Motor neuron (in vitro differentiated cells): ENCODE data around the gene HOXA7. TPM values are rescaled to one million over a fixed set of nuclear protein-coding genes. Genes with fewer than 3 reads are reported as not detected.

Experiments
- ATAC-seq, 8 experiments: fragments of 200-7000 bp; cut with Tn5 transposase; replicated peaks in 6 of 8; 2 replicates each; pipeline ENCODE4 v1.8.0; 2021; ENCODE audit warnings: mild to moderate bottlenecking in 8 of 8, moderate library complexity in 8 of 8
- H3K27ac ChIP-seq, 2 donors: fragments of 250-450 bp; sonication (Bioruptor Pico); 2 replicates each; pipeline ENCODE4 v1.9.0; 2021; ENCODE audit warnings: antibody characterized with exemption in 2 of 2, mild to moderate bottlenecking in 2 of 2, moderate library complexity in 1 of 2
- H3K4me1 ChIP-seq, 2 donors: fragments of 250-450 bp; sonication (Bioruptor Pico); replicated peaks in 1 of 2; 2 replicates each; pipeline ENCODE4 v1.6.1; 2021; ENCODE audit warnings: antibody characterized with exemption in 2 of 2, mild to moderate bottlenecking in 2 of 2, moderate library complexity in 1 of 2
- H3K4me3 ChIP-seq, 5 donors: fragments of 250-450 bp; sonication (Bioruptor Pico); 2 replicates each; pipeline ENCODE4 v1.9.0; 2021; ENCODE audit warnings: antibody characterized with exemption in 5 of 5, mild to moderate bottlenecking in 5 of 5, moderate library complexity in 4 of 5
- WGBS, 10 experiments: fragments of 450-650 bp; shearing (Covaris generic); methylation state at CpG; one replicate each; pipeline ENCODE4 v1.0.0; 2022; 5-methylcytosine and 5-hydroxymethylcytosine counted together
- in situ Hi-C, 9 experiments: fragments of 400-800 bp; cut with MboI; loops; one replicate each; pipeline ENCODE4 v1.15.0; 2021; ENCODE audit warnings: low sequenced_read_pairs in 9 of 9, low pct_unique_long_range_greater_than_20kb in 2 of 9; ENCODE audit not compliant: unreplicated experiment in 9 of 9
- total RNA-seq, 8 experiments: library from RNA; unstranded; fragments of 300-600 nt; gene quantifications; 2 replicates each; pipeline versions ENCODE4 v1.2.3 to v1.2.4, GENCODE V29; 2022

Gene HOXA7
- total RNA-seq, 8 experiments from 2014 or later: 4.2 to 20.0 (median 12.2) TPM

DNA sequence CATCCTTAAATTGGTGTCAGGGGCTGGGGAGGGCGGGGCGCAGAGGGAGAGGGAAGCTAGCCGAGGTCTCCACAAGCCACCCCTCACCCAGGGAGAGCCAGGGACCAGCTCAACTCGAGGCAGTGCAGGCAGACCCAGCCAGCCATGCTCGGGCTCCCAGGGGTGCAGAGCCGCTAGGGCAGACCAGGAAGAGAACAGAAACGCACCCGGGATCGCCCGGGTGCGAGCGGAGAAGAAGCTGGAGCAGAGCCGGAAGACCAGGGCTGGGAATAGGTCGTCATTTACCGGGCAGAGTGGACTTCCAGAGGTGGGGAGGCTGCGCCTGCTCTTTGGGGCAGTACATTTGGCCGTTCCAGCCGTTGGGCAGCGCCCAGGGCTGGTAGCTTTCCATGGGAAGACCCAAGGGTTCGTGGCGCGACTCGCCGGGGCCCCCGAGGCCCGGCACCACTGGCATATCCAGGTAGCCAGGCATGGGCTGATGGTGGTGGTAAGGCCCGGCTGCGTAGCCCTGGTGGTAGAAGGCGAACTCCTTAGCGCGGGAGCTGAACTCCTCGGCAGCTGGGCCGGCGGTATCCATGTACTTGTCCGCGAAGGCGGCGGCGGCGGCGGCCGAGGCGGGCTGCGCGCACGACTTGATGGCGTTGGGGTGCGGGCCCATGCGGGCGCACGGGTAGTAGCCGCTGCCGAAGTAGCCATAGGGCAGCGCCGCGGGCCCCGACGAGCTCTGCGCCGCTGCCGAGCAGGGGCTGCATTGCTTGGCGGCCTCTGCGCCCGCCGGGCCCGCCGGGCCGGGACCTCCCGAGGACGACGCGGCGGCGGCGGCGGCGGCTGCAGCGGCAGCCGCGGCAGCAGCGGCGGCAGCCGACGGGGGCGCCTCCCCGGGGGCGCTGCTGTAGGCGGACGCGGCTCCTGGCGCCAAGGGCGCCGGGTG, 42.7 kb upstream of the HOXA7 start:
- H3K27ac ChIP-seq: no peak overlapping the region
- no peaks in the 10 kb centered on the region for H3K4me1 ChIP-seq
- 0 to 11% (median 1%) methylated on average over 2 to 21 of the region's 93 CpGs; no CpG with 5 or more reads in 6 of the 10 experiments for WGBS, 10 experiments
- peak overlapping the region in 3 of 5 donors; percentile 10 to 23 (median 19) for H3K4me3 ChIP-seq
- in situ Hi-C loops: loop anchor here in 6 of 9 experiments (10.0 to 25.0 kb wide), 6 partner anchors 588 to 1337 kb away; no protein-coding TSS in a partner anchor
- peak; percentile 9 to 47 (median 13) for ATAC-seq

DNA sequence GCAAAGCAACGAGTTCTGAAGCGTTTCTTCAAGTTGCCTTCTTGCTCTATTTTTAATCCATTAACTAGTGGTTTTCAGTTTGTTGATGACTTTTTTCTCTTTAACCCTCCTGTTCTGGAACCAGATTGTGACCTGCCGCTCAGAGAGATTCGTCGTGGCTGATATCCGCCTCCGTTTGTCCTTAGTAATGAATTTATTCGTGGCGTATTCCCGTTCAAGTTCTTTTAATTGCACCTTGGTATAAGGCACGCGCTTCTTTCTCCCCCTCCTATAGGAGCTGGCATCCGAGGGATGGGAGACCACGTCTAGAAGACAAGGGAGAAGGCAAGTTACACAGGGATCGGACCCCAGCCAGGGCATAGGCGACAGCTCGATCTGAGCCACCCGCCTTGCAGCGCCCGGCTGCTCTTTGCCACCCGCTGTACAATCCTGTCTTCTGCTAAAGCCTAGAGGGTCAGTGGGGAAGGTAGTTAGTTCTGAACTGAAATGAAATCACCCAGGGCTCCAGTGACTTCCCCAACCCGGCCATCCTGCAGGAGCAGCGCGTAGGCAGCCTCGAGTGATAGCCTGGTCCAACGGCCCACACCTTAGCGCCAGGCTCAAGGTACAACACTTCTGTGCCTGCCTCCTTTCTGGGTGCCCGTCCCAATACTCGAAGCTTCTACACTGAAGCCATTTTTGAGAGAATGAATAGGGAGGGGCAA, 41.8 kb upstream of the HOXA7 start:
- Histone ChIP-seq H3K4me1 (no peaks in the 10 kb centered on the region), H3K27ac (no peak overlapping the region), H3K4me3 (no peak overlapping the region)
- WGBS, 10 experiments: 0 to 72% (median 18%) methylated on average over 6 to 20 of the region's 29 CpGs
- in situ Hi-C loops: loop anchor here in 6 of 9 experiments (10.0 to 25.0 kb wide), 6 partner anchors 589 to 1336 kb away; no protein-coding TSS in a partner anchor
- no peak for ATAC-seq

DNA sequence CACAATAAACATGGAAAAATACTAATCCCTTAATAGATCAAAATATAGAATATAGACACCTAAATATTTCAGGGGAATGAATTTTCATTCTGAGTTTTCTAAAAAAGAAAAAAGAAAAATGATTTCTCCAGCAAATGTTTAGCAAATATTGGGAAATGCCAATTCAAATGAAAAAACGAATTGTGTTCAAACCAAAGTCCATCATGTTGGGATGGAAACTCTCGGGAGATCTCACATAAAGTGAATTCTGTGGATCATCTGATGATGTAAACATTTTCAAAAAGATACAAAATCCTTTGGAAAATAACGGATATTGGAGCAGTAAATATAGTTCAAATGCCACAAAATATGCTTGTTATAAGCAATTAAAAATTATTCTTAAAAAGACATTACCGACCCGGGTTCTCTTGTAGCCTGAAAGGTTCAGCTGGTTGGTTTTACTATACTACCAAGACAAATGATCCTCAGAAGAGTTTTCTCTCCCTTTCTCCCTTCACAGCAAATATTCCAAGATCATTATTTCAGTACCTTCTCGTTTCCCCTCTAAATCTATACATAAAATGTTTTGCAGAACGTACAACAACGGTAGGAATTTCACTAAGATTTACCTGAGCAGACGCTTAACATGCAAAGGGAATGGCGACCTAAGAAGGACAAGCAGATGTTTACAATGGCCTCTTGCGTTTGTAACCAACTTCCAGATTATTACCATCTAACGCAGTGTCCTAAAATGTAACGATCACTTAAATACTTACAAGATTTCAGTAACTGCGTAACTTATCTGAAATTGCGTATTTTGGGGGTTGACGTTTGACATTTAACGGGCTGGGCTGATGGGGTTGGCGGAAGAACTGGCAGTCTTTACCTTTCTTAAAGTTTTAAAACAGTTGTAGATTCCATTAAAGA, 40.9 kb upstream of the HOXA7 start:
- no peak for ATAC-seq
- 13 to 78% (median 37%) methylated on average over 12 to 18 of the region's 18 CpGs for WGBS, 10 experiments
- Histone ChIP-seq H3K4me1 (no peaks in the 10 kb centered on the region), H3K27ac (no peak overlapping the region), H3K4me3 (no peak overlapping the region)
- in situ Hi-C loops: loop anchor here in 6 of 9 experiments (10.0 to 25.0 kb wide), 6 partner anchors 590 to 1335 kb away; no protein-coding TSS in a partner anchor

DNA sequence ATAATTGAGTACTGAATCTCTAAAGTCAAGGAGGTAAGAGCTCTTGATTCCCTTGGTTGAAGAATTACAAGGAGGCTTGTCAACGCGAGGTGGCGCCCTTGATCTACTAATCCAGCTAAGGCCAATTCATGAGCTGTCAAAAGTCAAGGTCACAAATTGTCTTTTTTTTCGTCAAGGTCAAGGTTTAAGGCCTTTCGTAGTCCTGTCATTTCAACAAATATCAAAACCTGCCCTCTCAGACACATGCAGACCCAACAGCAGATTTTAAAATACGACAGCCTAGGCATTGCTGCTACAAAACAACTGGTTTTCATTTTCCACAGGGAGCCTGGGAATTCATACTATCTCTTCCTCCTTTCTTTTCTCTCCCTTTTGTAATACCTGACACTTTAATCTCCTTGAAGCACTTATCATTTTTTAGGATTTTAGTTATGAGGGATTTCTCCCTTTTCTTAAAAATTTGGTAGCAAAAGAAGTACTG, 39.9 kb upstream of the HOXA7 start:
- in situ Hi-C loops: loop anchor here in 6 of 9 experiments (10.0 to 25.0 kb wide), 6 partner anchors 591 to 1334 kb away; no protein-coding TSS in a partner anchor
- Histone ChIP-seq H3K4me1 (peaks cover 0 to 3% of the 10 kb centered on the region in 2 donors), H3K4me3 (no peak overlapping the region), H3K27ac (no peak overlapping the region)
- WGBS, 10 experiments: 0 to 13% (median 0%) methylated on average over 1 to 6 of the region's 6 CpGs
- ATAC-seq: peak in 1 of 8 experiments; percentile 10

DNA sequence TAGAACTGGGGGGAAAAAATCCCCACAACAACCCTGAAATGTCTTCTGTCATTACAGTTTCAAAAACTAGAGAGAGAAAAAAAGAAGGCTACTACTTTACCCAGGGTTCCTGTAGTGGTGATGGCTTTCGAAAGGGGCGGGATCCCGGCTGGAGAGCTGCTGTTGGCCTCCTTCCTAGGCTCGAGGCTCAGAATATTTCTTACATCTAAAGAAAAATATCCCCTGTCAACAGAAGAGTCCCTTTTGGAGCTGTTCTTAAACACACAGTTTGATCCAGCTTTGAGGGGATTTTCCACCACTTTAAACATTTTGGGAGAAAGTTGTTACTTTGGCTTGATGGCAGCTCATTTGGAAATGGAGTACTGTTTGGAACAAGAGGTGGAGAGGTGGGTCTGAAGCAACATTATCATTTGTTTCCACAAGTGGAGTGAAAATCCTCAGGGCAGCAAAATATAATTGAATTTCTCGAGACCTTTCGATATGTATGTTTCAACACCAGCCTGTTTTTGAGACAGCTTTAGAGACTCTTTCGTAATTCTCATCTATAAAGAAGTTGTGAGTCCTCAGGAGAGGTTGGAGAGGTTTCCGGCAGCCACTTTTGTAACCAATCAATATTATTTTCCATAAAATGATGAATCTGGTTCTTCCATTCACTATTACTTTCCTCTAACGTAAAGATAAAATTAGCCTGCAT, 38.4 kb upstream of the HOXA7 start:
- no peak for ATAC-seq
- in situ Hi-C loops: loop anchor here in 6 of 9 experiments (10.0 to 25.0 kb wide), 6 partner anchors 592 to 1333 kb away; no protein-coding TSS in a partner anchor
- H3K27ac ChIP-seq: no peak overlapping the region
- no peak overlapping the region for H3K4me3 ChIP-seq
- peaks cover 0 to 3% of the 10 kb centered on the region in 2 donors for H3K4me1 ChIP-seq
- 14 to 93% (median 48%) methylated on average over 3 to 9 of the region's 9 CpGs for WGBS, 10 experiments

DNA sequence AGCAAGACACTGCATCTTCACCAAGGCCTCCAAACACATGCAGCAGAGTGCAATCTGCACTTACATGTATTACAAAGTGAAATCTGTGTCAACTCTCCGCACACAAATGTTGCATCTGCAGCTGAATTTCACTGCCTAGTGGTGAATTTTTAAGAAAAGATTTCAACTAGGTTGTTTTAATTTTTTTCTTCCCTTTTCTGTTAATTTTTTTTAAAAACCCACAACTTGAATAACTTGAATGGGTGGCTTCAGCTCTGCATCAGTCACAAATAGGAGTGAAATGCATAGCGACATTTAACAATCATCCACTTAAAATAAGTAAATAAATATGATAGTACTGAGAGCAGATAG, 37.5 kb upstream of the HOXA7 start:
- H3K4me1 ChIP-seq: peaks cover 0 to 4% of the 10 kb centered on the region in 2 donors
- H3K27ac ChIP-seq: no peak overlapping the region
- 0 to 100% (median 28%) methylated on average over 1 to 2 of the region's 2 CpGs; no CpG with 5 or more reads in 1 of the 10 experiments for WGBS, 10 experiments
- ATAC-seq: no peak
- no peak overlapping the region for H3K4me3 ChIP-seq
- in situ Hi-C loops: loop anchor here in 6 of 9 experiments (10.0 to 25.0 kb wide), 6 partner anchors 593 to 1332 kb away; no protein-coding TSS in a partner anchor

DNA sequence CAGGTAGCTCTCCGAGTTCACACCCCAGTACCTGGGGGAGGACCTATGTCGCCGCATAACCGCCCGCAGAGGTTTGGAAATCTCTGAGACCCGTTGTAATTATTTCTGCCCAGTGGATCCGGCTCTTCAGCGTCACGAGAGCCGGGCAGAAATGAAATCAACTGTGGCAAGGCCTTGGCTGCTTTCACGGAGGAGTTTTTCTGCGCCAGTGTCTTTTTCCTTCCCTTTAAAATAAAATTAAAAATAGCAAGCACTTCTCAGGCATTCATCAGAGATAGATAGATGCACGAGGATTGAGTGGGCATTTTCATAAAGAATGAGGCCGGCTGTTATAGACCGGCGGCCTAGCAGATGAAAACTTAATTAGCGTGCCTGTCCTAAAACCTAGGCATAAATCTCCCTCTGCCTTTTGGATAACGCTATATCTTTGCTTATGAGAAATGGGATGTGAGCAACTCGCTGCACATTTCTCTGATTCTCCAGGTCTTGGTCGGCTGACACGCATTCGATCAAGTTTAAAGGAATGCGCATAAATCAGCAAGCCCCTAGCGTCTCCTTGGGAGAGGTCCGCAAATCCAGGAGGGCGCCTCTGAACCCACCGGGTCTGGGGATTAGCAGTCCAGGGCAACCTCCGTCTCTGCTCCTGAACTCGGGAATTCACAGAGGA, 37.0 kb upstream of the HOXA7 start:
- H3K4me3 ChIP-seq: no peak overlapping the region
- H3K27ac ChIP-seq: no peak overlapping the region
- in situ Hi-C loops: loop anchor here in 6 of 9 experiments (10.0 to 25.0 kb wide), 6 partner anchors 594 to 1331 kb away; no protein-coding TSS in a partner anchor
- peaks cover 0 to 9% of the 10 kb centered on the region in 2 donors for H3K4me1 ChIP-seq
- WGBS, 10 experiments: 0 to 93% (median 20%) methylated on average over 1 to 17 of the region's 29 CpGs; no CpG with 5 or more reads in 1 of the 10 experiments
- ATAC-seq: no peak

DNA sequence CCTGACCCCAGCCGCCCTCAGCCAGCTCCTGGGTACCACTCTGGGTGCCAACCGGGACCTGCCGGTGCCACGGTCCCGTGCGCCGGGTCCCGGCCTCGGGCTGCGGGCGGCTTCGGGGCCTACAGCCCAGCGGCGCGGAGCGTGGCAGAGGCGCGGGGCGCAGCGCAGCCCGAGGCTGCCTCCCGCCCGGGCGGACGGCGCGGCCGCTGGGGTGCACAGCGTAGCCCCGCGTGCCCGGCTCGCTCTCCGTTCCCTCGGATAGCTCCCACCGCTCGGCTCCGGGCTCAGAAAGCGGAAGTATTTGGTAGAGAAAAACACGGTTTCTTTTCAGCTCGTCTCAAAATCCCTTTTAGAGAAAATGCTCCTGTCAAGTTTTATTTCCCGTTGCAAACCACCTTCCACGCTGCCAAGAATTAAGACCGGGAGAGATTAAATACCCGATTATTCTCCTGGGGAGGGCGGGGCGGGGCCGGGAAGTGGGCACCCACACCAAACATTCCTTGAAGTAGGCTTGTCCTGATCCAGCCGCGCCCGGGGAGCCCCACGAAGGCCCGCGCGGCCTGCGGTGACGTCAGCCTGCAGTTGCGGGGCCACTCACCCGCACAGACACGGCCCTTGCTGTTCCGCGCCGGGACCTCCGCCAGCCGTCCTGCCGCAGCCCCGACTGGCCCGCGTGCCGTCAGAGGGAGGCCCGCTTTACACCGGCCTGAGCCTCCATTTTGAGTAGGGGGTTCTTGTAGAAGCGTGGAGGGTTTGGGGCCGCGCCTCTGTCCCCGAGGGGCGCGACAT, 36.3 kb upstream of the HOXA7 start:
- Histone ChIP-seq H3K4me3 (no peak overlapping the region), H3K27ac (no peak overlapping the region), H3K4me1 (peaks cover 0 to 10% of the 10 kb centered on the region in 2 donors)
- peak; percentile 6 to 64 (median 36) for ATAC-seq
- in situ Hi-C loops: loop anchor here in 6 of 9 experiments (10.0 to 25.0 kb wide), 6 partner anchors 595 to 1330 kb away; no protein-coding TSS in a partner anchor
- WGBS, 10 experiments: 0 to 95% (median 3%) methylated on average over 4 to 22 of the region's 78 CpGs; no CpG with 5 or more reads in 4 of the 10 experiments

DNA sequence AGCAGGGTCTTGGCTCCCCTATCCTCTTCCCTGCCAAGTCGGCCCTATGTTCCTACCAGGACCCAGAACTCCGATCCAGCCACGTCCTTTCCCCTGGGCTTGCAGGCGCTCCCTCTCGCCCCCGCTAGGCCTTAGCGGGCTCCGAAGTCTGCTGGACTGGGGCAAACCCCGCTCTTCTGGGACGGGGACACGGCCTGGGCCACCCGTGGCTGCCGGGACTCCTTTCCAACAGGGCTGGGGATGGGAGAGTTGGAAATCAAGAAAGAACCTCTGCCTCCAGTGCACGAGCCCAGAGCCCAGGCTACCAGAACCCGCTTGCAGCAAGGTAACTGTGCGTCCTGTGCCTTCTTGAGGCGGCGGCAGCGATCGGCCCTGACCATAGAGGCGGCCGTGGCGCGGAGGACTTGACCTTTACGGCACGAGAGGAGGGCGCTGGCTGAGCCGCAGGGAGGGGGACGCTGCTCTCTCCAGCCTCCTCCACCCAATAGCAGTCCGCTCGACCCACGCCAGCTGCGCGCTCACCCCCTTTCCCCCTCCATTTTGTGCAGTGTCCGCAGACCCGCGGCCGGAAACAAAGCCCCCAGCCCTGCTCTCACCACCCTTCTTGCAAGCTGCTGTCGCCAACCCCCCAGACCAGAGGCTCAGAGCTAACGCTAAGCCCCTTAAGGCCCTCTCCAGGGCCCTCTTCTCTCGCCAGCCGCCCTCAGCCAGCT, 35.5 kb upstream of the HOXA7 start:
- Histone ChIP-seq H3K4me3 (no peak overlapping the region), H3K4me1 (peaks cover 0 to 10% of the 10 kb centered on the region in 2 donors), H3K27ac (no peak overlapping the region)
- in situ Hi-C loops: loop anchor here in 6 of 9 experiments (10.0 to 25.0 kb wide), 6 partner anchors 595 to 1330 kb away; no protein-coding TSS in a partner anchor
- WGBS, 10 experiments: 0 to 100% (median 9%) methylated on average over 1 to 12 of the region's 42 CpGs; no CpG with 5 or more reads in 3 of the 10 experiments
- peak in 4 of 8 experiments; percentile 22 to 42 (median 28) for ATAC-seq
